Mesendoderm (in vitro differentiated cells): ENCODE data around the gene DPYD.

Experiments
- DNase-seq: peaks from one replicate; pipeline ENCODE4 v3.0.0; 2013
- H2AK5ac ChIP-seq: 2 replicates; pipeline ENCODE4 v1.6.1; 2013; ENCODE audit warnings: low read length, inconsistent platforms
- H2BK120ac ChIP-seq: 2 replicates; pipeline ENCODE4 v1.6.1; 2013; ENCODE audit warnings: low read depth, mild to moderate bottlenecking, low read length, moderate library complexity, mixed read lengths
- H2BK15ac ChIP-seq: replicated peaks from 2 replicates; pipeline ENCODE4 v1.6.1; 2013; ENCODE audit warnings: low read depth, mild to moderate bottlenecking, moderate library complexity
- H2BK5ac ChIP-seq: 2 replicates; pipeline ENCODE4 v1.6.1; 2013; ENCODE audit warnings: low read length, inconsistent platforms
- H3K18ac ChIP-seq: 2 replicates; pipeline ENCODE4 v1.6.1; 2013; ENCODE audit warnings: mild to moderate bottlenecking, low read length, mixed read lengths
- H3K23ac ChIP-seq: one replicate; pipeline ENCODE4 v1.6.1; 2013; ENCODE audit warnings: low read length
- H3K27ac ChIP-seq: 2 replicates; pipeline ENCODE4 v1.5.1; 2013; ENCODE audit warnings: low read depth, mild to moderate bottlenecking, inconsistent platforms, low read length, moderate library complexity
- H3K27me3 ChIP-seq: 2 replicates; pipeline ENCODE4 v1.6.1; 2013; ENCODE audit warnings: low read length, control low read depth, mild to moderate bottlenecking, inconsistent platforms; ENCODE audit not compliant: insufficient read depth, poor library complexity
- H3K36me3 ChIP-seq: 2 replicates; pipeline ENCODE4 v1.6.1; 2013; ENCODE audit warnings: low read length, inconsistent platforms; ENCODE audit not compliant: control insufficient read depth, insufficient read depth
- H3K4ac ChIP-seq: one replicate; pipeline ENCODE4 v1.6.1; 2013; ENCODE audit warnings: low read depth, mild to moderate bottlenecking, low read length, moderate library complexity
- H3K4me1 ChIP-seq: 2 replicates; pipeline ENCODE4 v1.6.1; 2013; ENCODE audit warnings: low read depth, low read length, inconsistent platforms; ENCODE audit not compliant: control insufficient read depth
- H3K4me2 ChIP-seq: 2 replicates; pipeline ENCODE4 v1.6.1; 2013; ENCODE audit warnings: low read length
- H3K4me3 ChIP-seq: 2 replicates; pipeline ENCODE4 v1.5.1; 2013; ENCODE audit warnings: mild to moderate bottlenecking, low read length
- H3K56ac ChIP-seq: one replicate; pipeline ENCODE4 v1.6.1; 2013; ENCODE audit warnings: low read length
- H3K79me1 ChIP-seq: 2 replicates; pipeline ENCODE4 v1.6.1; 2013; ENCODE audit warnings: low read length, inconsistent platforms
- H3K79me2 ChIP-seq: 2 replicates; pipeline ENCODE4 v1.6.1; 2013; ENCODE audit warnings: mild to moderate bottlenecking, low read length; ENCODE audit not compliant: control insufficient read depth, insufficient read depth
- H3K9ac ChIP-seq: 2 replicates; pipeline ENCODE4 v1.6.1; 2013; ENCODE audit warnings: low read length, inconsistent platforms
- H4K5ac ChIP-seq: one replicate; pipeline ENCODE4 v1.6.1; 2013; ENCODE audit warnings: low read length
- H4K8ac ChIP-seq: one replicate; pipeline ENCODE4 v1.6.1; 2013; ENCODE audit warnings: low read depth, mild to moderate bottlenecking, control low read depth, low read length, moderate library complexity
- WGBS: extraction: QIAGEN DNeasy Blood & Tissue Kit; methylation state at CpG from one replicate; pipeline ENCODE4 v1.1.7; 2013; ENCODE audit warnings: low lambda C conversion rate, missing lambda C conversion rate; ENCODE audit not compliant: insufficient coverage; ENCODE audit errors: extremely low coverage; 5-methylcytosine and 5-hydroxymethylcytosine counted together

Gene DPYD

DNA sequence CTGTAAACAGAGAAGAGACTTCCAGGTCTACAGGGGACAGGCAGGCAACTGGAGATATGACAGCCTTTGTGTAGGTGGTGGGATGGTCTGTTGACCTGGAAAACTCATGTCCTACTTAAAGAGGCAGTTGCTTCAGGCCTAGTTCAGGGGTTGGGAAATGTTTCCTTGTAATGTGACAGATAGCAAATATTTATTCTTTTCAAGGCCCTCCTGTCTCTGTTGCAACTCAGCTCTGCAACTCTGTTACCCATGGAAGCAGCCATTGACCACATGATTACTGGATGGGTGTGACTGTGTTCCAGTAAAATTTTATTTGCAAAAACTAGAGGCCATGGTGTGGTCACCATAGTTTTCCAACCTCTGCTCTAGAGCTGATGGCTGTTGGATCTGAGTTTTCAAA, 857.3 kb downstream of the DPYD start:
- Histone ChIP-seq H4K5ac (no peak overlapping the region), H3K56ac (no peak overlapping the region), H3K18ac (no peak overlapping the region), H3K23ac (no peak overlapping the region), H3K9ac (no peak overlapping the region), H3K36me3 (no peaks in the 10 kb centered on the region), H3K4me1 (no peaks in the 10 kb centered on the region), H3K27me3 (no peaks in the 10 kb centered on the region), H3K79me1 (no peaks in the 10 kb centered on the region), H2BK120ac (no peak overlapping the region), H2BK15ac (no peak overlapping the region), H2AK5ac (no peak overlapping the region), H3K4ac (no peak overlapping the region), H3K4me3 (no peak overlapping the region), H2BK5ac (no peak overlapping the region), H3K27ac (no peak overlapping the region), H3K4me2 (no peak overlapping the region), H3K79me2 (no peaks in the 10 kb centered on the region), H4K8ac (no peak overlapping the region)
- DNase-seq = no peak

- no peak overlapping the region for H3K4ac ChIP-seq
- no peaks in the 10 kb centered on the region for H3K79me2 ChIP-seq
- no peak overlapping the region for H3K27ac ChIP-seq
Observed at GRCh38 chr1:97061604-97062003, 859.2 kb downstream of the DPYD start.

DNA sequence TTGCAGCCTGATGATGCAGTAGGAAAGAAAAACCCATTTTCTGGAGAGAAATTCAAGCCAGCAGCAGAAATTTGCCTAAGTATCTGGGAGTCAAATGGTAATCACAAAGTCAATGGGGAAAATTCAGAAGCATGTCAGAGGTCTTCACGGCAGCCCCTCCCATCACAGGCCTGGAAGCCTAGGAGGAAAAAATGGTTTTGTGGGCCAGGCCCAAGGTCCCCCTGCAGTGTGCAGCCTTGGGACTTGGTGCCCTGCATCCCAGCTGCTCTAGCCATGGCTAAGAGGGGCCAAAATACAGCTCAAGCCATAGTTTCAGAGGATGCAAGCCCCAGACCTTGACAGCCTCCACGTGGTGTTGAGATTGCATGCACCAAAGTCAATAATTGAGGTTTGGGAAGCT, 864.4 kb downstream of the DPYD start:
- H3K4me1 ChIP-seq = no peaks in the 10 kb centered on the region
- no peaks in the 10 kb centered on the region for H3K27me3 ChIP-seq
- no peak overlapping the region for H3K56ac ChIP-seq
- H2BK120ac ChIP-seq = no peak overlapping the region
- no peak overlapping the region for H2BK15ac ChIP-seq
- H3K79me2 ChIP-seq = no peaks in the 10 kb centered on the region
- no peak overlapping the region for H2AK5ac ChIP-seq
- no peaks in the 10 kb centered on the region for H3K79me1 ChIP-seq
- no peak overlapping the region for H3K27ac ChIP-seq
- H3K23ac ChIP-seq = no peak overlapping the region
- H4K8ac ChIP-seq = no peak overlapping the region
- H3K4me2 ChIP-seq = no peak overlapping the region
- H3K18ac ChIP-seq = no peak overlapping the region
- H3K4me3 ChIP-seq = no peak overlapping the region
- H4K5ac ChIP-seq = no peak overlapping the region
- DNase-seq = no peak
- no peak overlapping the region for H3K9ac ChIP-seq
- H3K36me3 ChIP-seq = no peaks in the 10 kb centered on the region
- H2BK5ac ChIP-seq = no peak overlapping the region
- no peak overlapping the region for H3K4ac ChIP-seq
- WGBS = no CpG with 5 or more reads among the region's 2 CpGs

More at GRCh38 chr1:97061604-97062003, 859.2 kb downstream of the DPYD start:
- no peaks in the 10 kb centered on the region for H3K79me1 ChIP-seq
- H2BK15ac ChIP-seq = no peak overlapping the region
- no peak overlapping the region for H2BK5ac ChIP-seq
- no peak overlapping the region for H3K4me3 ChIP-seq
- no peak overlapping the region for H4K5ac ChIP-seq
- H3K4me1 ChIP-seq = no peaks in the 10 kb centered on the region
- no peak overlapping the region for H3K4me2 ChIP-seq
- WGBS = no CpG with 5 or more reads among the region's 2 CpGs
- no peak overlapping the region for H3K23ac ChIP-seq
- no peak overlapping the region for H4K8ac ChIP-seq
- peak; percentile 10 for DNase-seq
- no peak overlapping the region for H3K9ac ChIP-seq
- H3K56ac ChIP-seq = no peak overlapping the region
- no peak overlapping the region for H3K18ac ChIP-seq
- no peak overlapping the region for H2AK5ac ChIP-seq
- no peaks in the 10 kb centered on the region for H3K27me3 ChIP-seq
- H2BK120ac ChIP-seq = no peak overlapping the region
- no peaks in the 10 kb centered on the region for H3K36me3 ChIP-seq

GRCh38 chr1:97053268-97053667, 867.6 kb downstream of the DPYD start:
- H3K36me3 ChIP-seq = no peaks in the 10 kb centered on the region
- H3K4ac ChIP-seq = no peak overlapping the region
- no peak overlapping the region for H3K9ac ChIP-seq
- H3K4me1 ChIP-seq = no peaks in the 10 kb centered on the region
- H2BK15ac ChIP-seq = no peak overlapping the region
- no peak overlapping the region for H3K27ac ChIP-seq
- no peak overlapping the region for H2BK5ac ChIP-seq
- no peaks in the 10 kb centered on the region for H3K79me1 ChIP-seq
- H3K4me2 ChIP-seq = no peak overlapping the region
- no peak overlapping the region for H3K56ac ChIP-seq
- no peaks in the 10 kb centered on the region for H3K27me3 ChIP-seq
- H3K79me2 ChIP-seq = no peaks in the 10 kb centered on the region
- no peak overlapping the region for H3K4me3 ChIP-seq
- DNase-seq = no peak
- no CpG with 5 or more reads among the region's 2 CpGs for WGBS
- H4K8ac ChIP-seq = no peak overlapping the region
- no peak overlapping the region for H2BK120ac ChIP-seq
- H3K23ac ChIP-seq = no peak overlapping the region
- H4K5ac ChIP-seq = no peak overlapping the region
- no peak overlapping the region for H3K18ac ChIP-seq
- H2AK5ac ChIP-seq = no peak overlapping the region

GRCh38 chr1:97051823-97052222, 869.0 kb downstream of the DPYD start:
- no peaks in the 10 kb centered on the region for H3K36me3 ChIP-seq
- no peak overlapping the region for H4K5ac ChIP-seq
- H2AK5ac ChIP-seq = no peak overlapping the region
- no peak overlapping the region for H3K23ac ChIP-seq
- no peak overlapping the region for H3K4ac ChIP-seq
- H3K18ac ChIP-seq = no peak overlapping the region
- no peak for DNase-seq
- H4K8ac ChIP-seq = no peak overlapping the region
- H3K79me1 ChIP-seq = no peaks in the 10 kb centered on the region
- no peak overlapping the region for H3K56ac ChIP-seq
- H3K79me2 ChIP-seq = no peaks in the 10 kb centered on the region
- no peak overlapping the region for H3K27ac ChIP-seq
- no peak overlapping the region for H3K4me3 ChIP-seq
- no peak overlapping the region for H3K9ac ChIP-seq
- no peaks in the 10 kb centered on the region for H3K4me1 ChIP-seq
- H3K4me2 ChIP-seq = no peak overlapping the region
- H2BK120ac ChIP-seq = no peak overlapping the region
- H3K27me3 ChIP-seq = no peaks in the 10 kb centered on the region
- no peak overlapping the region for H2BK5ac ChIP-seq
- H2BK15ac ChIP-seq = no peak overlapping the region

GRCh38 chr1:97050506-97050905, 870.3 kb downstream of the DPYD start:
- Histone ChIP-seq H3K56ac (no peak overlapping the region), H3K23ac (no peak overlapping the region), H3K79me2 (no peaks in the 10 kb centered on the region), H2AK5ac (no peak overlapping the region), H4K8ac (no peak overlapping the region), H3K9ac (no peak overlapping the region), H2BK15ac (no peak overlapping the region), H3K4me1 (no peaks in the 10 kb centered on the region), H3K4me3 (no peak overlapping the region), H4K5ac (no peak overlapping the region), H2BK120ac (no peak overlapping the region), H3K27ac (no peak overlapping the region), H3K4ac (no peak overlapping the region), H3K36me3 (no peaks in the 10 kb centered on the region), H3K18ac (no peak overlapping the region), H3K4me2 (no peak overlapping the region), H3K79me1 (no peaks in the 10 kb centered on the region), H3K27me3 (no peaks in the 10 kb centered on the region), H2BK5ac (no peak overlapping the region)
- no CpG with 5 or more reads among the region's 1 CpG for WGBS
- peak; percentile 68 for DNase-seq
